ENCODE data around the gene MLLT6. TPM values are rescaled to one million over a fixed set of nuclear protein-coding genes. Genes with fewer than 3 reads are reported as not detected.

Gene MLLT6
- total RNA-seq, 1 experiment from 2014 or later = 24.7 TPM

GRCh38 chr17:38729886-38730525, 24.9 kb downstream of the MLLT6 start, which contains the start of gene CISD3:
Gene CISD3, plus strand, starts transcription at chr17:38730341. Its CDS starts 18 bp downstream, at chr17:38730359.
- Histone ChIP-seq H3K27me3 (ENCODE audit: low read length) (no peaks in the 10 kb centered on the region), H3K9ac (ENCODE audit: low read length) (peak within 1 kb of the TSS; percentile 81), H3K36me3 (ENCODE audit: low read depth, low read length) (no peaks in the 10 kb centered on the region), H3K9me3 (ENCODE audit: low read length) (no peaks in the 10 kb centered on the region), H4K20me1 (ENCODE audit: low read length) (0 out of 2 replicates have a peak, but pooled peaks cover 4% of the 10 kb centered on the region), H2AFZ (ENCODE audit: low read length) (peak within 1 kb of the TSS; percentile 87), H3K27ac (ENCODE audit: low read length) (peak within 1 kb of the TSS; percentile 40), H3K4me2 (ENCODE audit: low read length) (peak within 1 kb of the TSS; percentile 97), H3K4me3 (ENCODE audit: low read length) (peak within 1 kb of the TSS; percentile 95), H3K79me2 (ENCODE audit: low read length) (peaks cover 23% of the 10 kb centered on the region), H3K9me2 (replicated peaks; ENCODE audit: low read length) (no peaks in the 10 kb centered on the region), H3K4me1 (ENCODE audit: insufficient read depth, low read length) (peaks cover 20% of the 10 kb centered on the region), H3F3A (ENCODE audit: low read length, unreplicated experiment) (no peaks in the 10 kb centered on the region)
- intact Hi-C loops (cut with micrococcal nuclease) = no loop called here
- peak; percentile 86 for DNase-seq
- POLR2A ChIA-PET (ENCODE audit: unreplicated experiment) = no interaction called here
- ATAC-seq = peak; percentile 87
- no TSS peak for BruUV-seq (replicated peaks)
- CTCF ChIA-PET = no interaction called here
- no peak for TF ChIP-seq EZH2 (IDR thresholded peaks at IDR 0.05; ENCODE audit: low read length, unreplicated experiment)
- TF ChIP-seq CTCF (conservative IDR thresholded peaks at IDR 0.05; ENCODE audit: low read depth, low read length) = peak; percentile 43; the same call in 1 of the 2 replicates
- TF ChIP-seq EZH2phosphoT487 (IDR thresholded peaks at IDR 0.05; ENCODE audit: borderline replicate concordance, low read length) = no peak

GRCh38 chr17:38730526-38731379, 25.7 kb downstream of the MLLT6 start:
- 0 out of 2 replicates have a peak, but pooled peaks cover 4% of the 10 kb centered on the region for H4K20me1 ChIP-seq (ENCODE audit: low read length)
- H2AFZ ChIP-seq (ENCODE audit: low read length) = peak overlapping the region; percentile 87
- H3K4me1 ChIP-seq (ENCODE audit: insufficient read depth, low read length) = peaks cover 20% of the 10 kb centered on the region
- no peaks in the 10 kb centered on the region for H3K36me3 ChIP-seq (ENCODE audit: low read depth, low read length)
- H3K9me2 ChIP-seq (replicated peaks; ENCODE audit: low read length) = no peaks in the 10 kb centered on the region
- H3K27ac ChIP-seq (ENCODE audit: low read length) = peak overlapping the region; percentile 40
- H3K4me3 ChIP-seq (ENCODE audit: low read length) = peak overlapping the region; percentile 95
- BruUV-seq (replicated peaks) = no TSS peak
- ATAC-seq = peak; percentile 48
- H3K79me2 ChIP-seq (ENCODE audit: low read length) = peaks cover 23% of the 10 kb centered on the region
- DNase-seq = peak; percentile 46
- H3K4me2 ChIP-seq (ENCODE audit: low read length) = peak overlapping the region; percentile 97
- ChIA-PET CTCF (no interaction called here), POLR2A (ENCODE audit: unreplicated experiment) (no interaction called here)
- TF ChIP-seq EZH2 (IDR thresholded peaks at IDR 0.05; ENCODE audit: low read length, unreplicated experiment) = no peak
- TF ChIP-seq EZH2phosphoT487 (IDR thresholded peaks at IDR 0.05; ENCODE audit: borderline replicate concordance, low read length) = no peak
- no peak for TF ChIP-seq CTCF (conservative IDR thresholded peaks at IDR 0.05; ENCODE audit: low read depth, low read length)
- no peaks in the 10 kb centered on the region for H3F3A ChIP-seq (ENCODE audit: low read length, unreplicated experiment)
- no peaks in the 10 kb centered on the region for H3K9me3 ChIP-seq (ENCODE audit: low read length)
- H3K27me3 ChIP-seq (ENCODE audit: low read length) = no peaks in the 10 kb centered on the region
- intact Hi-C loops (cut with micrococcal nuclease) = no loop called here
- peak overlapping the region; percentile 81 for H3K9ac ChIP-seq (ENCODE audit: low read length)
